ENCODE measurements around the gene FBXO4.

DNA sequence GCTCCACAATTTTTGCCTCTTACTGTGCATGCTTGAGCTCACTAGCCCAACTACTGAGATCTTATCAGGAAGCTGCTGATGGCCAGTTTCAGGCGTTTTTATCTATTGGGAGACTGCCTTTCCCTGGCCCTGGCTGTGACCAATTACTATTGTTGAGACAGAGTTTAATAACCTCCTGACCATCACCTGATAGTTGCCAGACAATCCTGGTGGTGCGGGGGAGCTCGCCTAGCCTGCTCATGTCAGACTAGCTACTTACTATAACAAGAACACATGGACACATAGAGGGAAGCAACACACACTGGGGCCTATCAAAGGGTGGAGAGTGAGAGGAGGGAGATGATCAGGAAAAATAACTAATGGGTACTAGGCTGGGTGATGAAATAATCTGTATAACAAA is 41.8 kb upstream of the FBXO4 start:
- TF ChIP-seq, protein P1, sequence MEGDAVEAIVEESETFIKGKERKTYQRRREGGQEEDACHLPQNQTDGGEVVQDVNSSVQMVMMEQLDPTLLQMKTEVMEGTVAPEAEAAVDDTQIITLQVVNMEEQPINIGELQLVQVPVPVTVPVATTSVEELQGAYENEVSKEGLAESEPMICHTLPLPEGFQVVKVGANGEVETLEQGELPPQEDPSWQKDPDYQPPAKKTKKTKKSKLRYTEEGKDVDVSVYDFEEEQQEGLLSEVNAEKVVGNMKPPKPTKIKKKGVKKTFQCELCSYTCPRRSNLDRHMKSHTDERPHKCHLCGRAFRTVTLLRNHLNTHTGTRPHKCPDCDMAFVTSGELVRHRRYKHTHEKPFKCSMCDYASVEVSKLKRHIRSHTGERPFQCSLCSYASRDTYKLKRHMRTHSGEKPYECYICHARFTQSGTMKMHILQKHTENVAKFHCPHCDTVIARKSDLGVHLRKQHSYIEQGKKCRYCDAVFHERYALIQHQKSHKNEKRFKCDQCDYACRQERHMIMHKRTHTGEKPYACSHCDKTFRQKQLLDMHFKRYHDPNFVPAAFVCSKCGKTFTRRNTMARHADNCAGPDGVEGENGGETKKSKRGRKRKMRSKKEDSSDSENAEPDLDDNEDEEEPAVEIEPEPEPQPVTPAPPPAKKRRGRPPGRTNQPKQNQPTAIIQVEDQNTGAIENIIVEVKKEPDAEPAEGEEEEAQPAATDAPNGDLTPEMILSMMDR (IDR thresholded peaks at IDR 0.05): no peak
- no peak for TF ChIP-seq POLR2A (IDR thresholded peaks at IDR 0.05)
